ENCODE data around the gene TERB1.
A peak's percentile ranks its signal among the peaks of the same experiment; 100 is the strongest.

The TERB1 gene

DNA sequence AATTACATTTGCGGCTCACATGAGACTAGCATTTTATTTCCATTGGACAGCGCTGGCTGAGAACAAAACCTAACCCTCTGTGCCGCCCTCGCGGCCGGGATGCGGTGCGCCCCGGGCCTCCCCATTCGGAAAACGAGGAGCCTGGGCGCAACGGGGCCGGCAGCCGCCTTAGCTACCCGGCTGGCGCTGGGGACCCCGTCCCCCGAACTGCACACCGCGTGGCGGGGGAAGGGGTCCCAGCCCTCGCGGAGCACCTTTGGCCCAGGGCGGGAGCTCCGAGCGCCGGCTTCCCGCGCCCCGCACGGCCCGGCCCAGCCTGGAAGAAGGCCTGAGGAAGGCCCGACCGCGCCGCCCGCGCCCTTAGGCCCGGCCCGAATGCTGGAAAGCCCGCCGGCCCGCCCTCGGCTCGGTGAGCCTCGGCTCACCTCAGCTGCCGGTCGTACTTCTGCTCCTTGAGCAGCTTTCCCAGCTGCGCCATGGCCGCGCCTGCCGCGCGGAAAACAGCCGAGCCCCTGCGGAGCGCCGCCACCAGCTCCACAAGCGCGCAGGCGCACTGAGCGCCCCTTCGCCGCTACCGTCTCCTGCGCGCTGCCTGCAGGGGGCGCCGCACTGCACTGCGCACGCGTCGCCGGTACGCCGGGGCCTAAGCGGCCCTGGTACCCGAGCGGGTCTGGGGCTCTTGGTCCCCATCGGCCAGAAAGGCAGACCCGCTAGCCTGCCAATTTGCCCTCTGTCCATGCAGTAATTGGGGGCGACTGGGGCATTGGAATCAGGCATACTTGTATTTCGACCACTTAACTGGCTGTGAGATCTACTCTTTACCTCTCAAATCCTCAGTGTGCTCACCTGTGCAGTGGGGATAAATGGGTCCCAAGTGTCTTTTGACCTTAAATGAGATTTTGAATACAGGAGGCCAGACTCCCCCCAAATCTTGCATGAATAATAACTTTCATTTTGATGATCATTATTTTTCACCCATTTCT lies 29.3 kb upstream of the TERB1 start, which contains the start of gene NAE1:
NAE1 (minus strand) TSS at position 555 of the 983 bp plus-strand sequence; CDS start at position 478, 77 bp downstream.
- H3K4me3 ChIP-seq (ENCODE audit: control insufficient read depth, low read depth, low read length): peak within 1 kb of the TSS; percentile 64
- TF ChIP-seq, protein P1, sequence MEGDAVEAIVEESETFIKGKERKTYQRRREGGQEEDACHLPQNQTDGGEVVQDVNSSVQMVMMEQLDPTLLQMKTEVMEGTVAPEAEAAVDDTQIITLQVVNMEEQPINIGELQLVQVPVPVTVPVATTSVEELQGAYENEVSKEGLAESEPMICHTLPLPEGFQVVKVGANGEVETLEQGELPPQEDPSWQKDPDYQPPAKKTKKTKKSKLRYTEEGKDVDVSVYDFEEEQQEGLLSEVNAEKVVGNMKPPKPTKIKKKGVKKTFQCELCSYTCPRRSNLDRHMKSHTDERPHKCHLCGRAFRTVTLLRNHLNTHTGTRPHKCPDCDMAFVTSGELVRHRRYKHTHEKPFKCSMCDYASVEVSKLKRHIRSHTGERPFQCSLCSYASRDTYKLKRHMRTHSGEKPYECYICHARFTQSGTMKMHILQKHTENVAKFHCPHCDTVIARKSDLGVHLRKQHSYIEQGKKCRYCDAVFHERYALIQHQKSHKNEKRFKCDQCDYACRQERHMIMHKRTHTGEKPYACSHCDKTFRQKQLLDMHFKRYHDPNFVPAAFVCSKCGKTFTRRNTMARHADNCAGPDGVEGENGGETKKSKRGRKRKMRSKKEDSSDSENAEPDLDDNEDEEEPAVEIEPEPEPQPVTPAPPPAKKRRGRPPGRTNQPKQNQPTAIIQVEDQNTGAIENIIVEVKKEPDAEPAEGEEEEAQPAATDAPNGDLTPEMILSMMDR (conservative IDR thresholded peaks at IDR 0.05; ENCODE audit: control insufficient read depth, insufficient read depth, low read depth, low read length): peak; percentile 59
- DNase-seq (ENCODE audit: low read depth): peak; percentile 80

- no peak overlapping the region for H3K4me3 ChIP-seq (ENCODE audit: control insufficient read depth, low read depth, low read length)
- TF ChIP-seq, protein P1 (conservative IDR thresholded peaks at IDR 0.05; ENCODE audit: control insufficient read depth, insufficient read depth, low read depth, low read length): no peak
- DNase-seq (ENCODE audit: low read depth): peak; percentile 85
These were observed 22.6 kb upstream of the TERB1 start for GRCh38 chr16:66824006-66824405.

DNA sequence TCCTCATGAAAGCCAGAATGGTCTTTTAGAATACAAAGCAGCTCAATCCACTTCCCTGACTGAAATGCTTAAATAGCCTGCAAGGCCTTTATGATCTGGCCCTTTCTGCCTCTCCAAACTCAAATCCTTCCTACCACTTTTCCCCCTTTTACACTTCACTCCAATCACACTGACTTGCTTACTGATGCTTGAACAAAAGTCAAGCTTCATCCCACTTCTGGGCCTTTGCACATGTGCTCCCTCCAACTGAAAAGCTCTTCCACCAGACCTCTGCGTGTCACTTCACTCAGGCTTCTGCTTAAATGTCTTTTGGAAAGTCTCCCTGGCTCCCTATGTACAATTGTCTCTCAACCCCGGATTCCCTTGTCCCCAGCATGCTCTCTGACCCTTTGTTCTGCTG lies 13.3 kb upstream of the TERB1 start:
- no peak overlapping the region for H3K4me3 ChIP-seq (ENCODE audit: control insufficient read depth, low read depth, low read length)
- no peak for DNase-seq (ENCODE audit: low read depth)
- TF ChIP-seq, protein P1 (conservative IDR thresholded peaks at IDR 0.05; ENCODE audit: control insufficient read depth, insufficient read depth, low read depth, low read length): no peak

DNA sequence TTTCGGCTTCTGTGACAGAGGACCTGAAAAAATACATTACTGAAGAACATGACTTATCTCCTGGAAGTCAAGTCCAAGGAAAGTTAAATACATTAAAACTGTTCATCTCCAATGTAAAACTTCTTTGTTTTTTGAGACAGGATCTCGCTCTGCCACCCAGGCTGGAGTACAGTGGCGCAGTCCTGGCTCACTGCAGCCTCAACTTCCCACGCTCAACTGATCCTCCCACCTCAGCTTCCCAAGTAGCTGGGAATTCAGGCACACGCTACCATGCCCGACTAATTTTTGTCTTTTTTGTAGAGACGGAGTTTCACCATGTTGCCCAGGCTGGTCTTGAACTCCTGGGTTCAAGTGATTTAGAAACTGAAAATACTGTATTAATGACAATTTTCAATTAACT lies 9.7 kb upstream of the TERB1 start:
- TF ChIP-seq, protein P1 (conservative IDR thresholded peaks at IDR 0.05; ENCODE audit: control insufficient read depth, insufficient read depth, low read depth, low read length): no peak
- H3K4me3 ChIP-seq (ENCODE audit: control insufficient read depth, low read depth, low read length): no peak overlapping the region
- no peak for DNase-seq (ENCODE audit: low read depth)

DNA sequence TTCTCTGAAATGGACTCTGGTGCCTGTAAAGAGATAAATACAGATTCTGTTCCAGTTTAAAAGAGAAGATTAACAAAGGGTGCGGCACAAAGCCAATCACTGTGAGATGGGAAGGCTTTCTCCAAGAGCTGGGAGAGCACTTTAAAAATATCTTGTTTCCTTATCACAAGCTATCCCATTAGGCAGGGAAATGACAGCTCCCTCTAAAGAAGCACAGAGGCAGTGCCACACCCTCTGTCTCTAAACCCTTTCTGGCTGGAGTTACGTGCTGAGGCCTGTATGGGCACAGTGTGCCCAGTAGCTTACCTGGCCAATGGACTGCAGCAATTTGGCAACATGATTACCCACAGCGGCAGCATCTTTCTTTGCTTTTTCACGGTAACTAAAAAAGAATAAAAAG lies 9.0 kb upstream of the TERB1 start:
- DNase-seq (ENCODE audit: low read depth): no peak
- no peak overlapping the region for H3K4me3 ChIP-seq (ENCODE audit: control insufficient read depth, low read depth, low read length)
- TF ChIP-seq, protein P1 (conservative IDR thresholded peaks at IDR 0.05; ENCODE audit: control insufficient read depth, insufficient read depth, low read depth, low read length): no peak

DNA sequence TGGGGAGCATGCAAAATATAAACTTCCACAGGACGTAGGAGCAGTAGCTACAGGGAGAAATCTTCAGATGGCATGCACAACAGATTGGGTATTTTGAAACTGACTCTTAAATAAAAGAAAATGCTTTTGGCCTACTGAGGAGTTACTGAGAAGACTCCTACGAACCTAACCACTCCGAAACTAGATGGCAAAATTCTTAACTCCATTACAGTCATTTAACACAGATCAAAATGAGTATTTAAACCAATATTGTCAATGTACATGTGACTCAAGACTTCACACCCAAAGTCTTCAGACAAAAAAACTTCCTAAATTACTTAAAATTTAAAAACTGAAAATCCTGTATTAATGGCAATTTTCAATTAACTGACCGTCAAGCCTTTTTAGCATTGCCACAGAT lies 8.4 kb upstream of the TERB1 start:
- H3K4me3 ChIP-seq (ENCODE audit: control insufficient read depth, low read depth, low read length): no peak overlapping the region

More for the DNA sequence above, 8.4 kb upstream of the TERB1 start:
- no peak for DNase-seq (ENCODE audit: low read depth)
- TF ChIP-seq, protein P1 (conservative IDR thresholded peaks at IDR 0.05; ENCODE audit: control insufficient read depth, insufficient read depth, low read depth, low read length): no peak

Data from fibroblast of mammary gland (primary cell).